ENCODE results near the gene GHITM. TPM values are rescaled to one million over a fixed set of nuclear protein-coding genes. Genes with fewer than 3 reads are reported as not detected.

GHITM gene
- total and polyA plus RNA-seq, 2 donors (not counting 1 experiment from before 2014, with no cell fraction given): 40.5 to 75.1 TPM

- Mint-ChIP-seq H3K27me3 (peaks cover 24% of the 10 kb centered on the region), H3K4me3 (no peak overlapping the region), H3K9me3 (ENCODE audit: insufficient read depth) (no peaks in the 10 kb centered on the region), H3K27ac (no peak overlapping the region), H3K4me1 (peaks cover 8% of the 10 kb centered on the region)
- Histone ChIP-seq H3K9ac (ENCODE audit: low read length) (no peak overlapping the region), H3K9me3 (ENCODE audit: control extremely low read depth in 1 of 3, control insufficient read depth in 2 of 3, insufficient read depth in 1 of 3, low read length in 2 of 3) (peaks cover 0 to 5% (median 0%) of the 10 kb centered on the region in 3 donors), H3K79me2 (ENCODE audit: control insufficient read depth, insufficient read depth, low read length) (no peaks in the 10 kb centered on the region), H3K4me2 (replicated peaks; ENCODE audit: low read depth, low read length, poor library complexity, severe bottlenecking) (no peak overlapping the region), H3K36me3 (replicated peaks in 1 of 2; ENCODE audit: control extremely low read depth in 1 of 2, control insufficient read depth in 1 of 2, extremely low read depth in 1 of 2, insufficient read depth in 2 of 2, low read length in 1 of 2) (no peaks in the 10 kb centered on the region), H2AFZ (ENCODE audit: insufficient read depth, low read depth, low read length, poor library complexity, severe bottlenecking) (no peak overlapping the region), H3K4me1 (ENCODE audit: control insufficient read depth in 2 of 2, insufficient read depth in 2 of 2, low read length in 2 of 2) (peaks cover 14% of the 10 kb centered on the region in 2 donors), H3K27me3 (replicated peaks in 1 of 4; ENCODE audit: control extremely low read depth in 1 of 4, control insufficient read depth in 3 of 4, insufficient read depth in 4 of 4, low read length in 3 of 4) (peaks cover 0 to 35% (median 20%) of the 10 kb centered on the region in 4 experiments), H4K20me1 (ENCODE audit: control insufficient read depth, insufficient read depth, low read length, poor library complexity, severe bottlenecking) (no peaks in the 10 kb centered on the region), H3K27ac (ENCODE audit: low read length in 2 of 2) (no peak overlapping the region), H3K4me3 (ENCODE audit: control extremely low read depth in 1 of 5, extremely low read depth in 1 of 5, insufficient read depth in 1 of 5, low read depth in 2 of 5, low read length in 4 of 5) (no peak overlapping the region)
- WGBS (ENCODE audit: insufficient coverage): 87% methylated on average over 3 of the region's 3 CpGs
- POLR2A ChIA-PET: interaction anchor here (0.6 kb wide), 1 partner anchor 9 kb away, joined by 3 read pairs; no protein-coding TSS in a partner anchor
- CTCF ChIA-PET: no interaction called here
- no peak for ATAC-seq (ENCODE audit: low read depth)
- DNase-seq: no peak
- intact Hi-C loops (cut with micrococcal nuclease): no loop called here
- no peak for TF ChIP-seq CTCF (IDR thresholded peaks at IDR 0.05)
- no peak for TF ChIP-seq EZH2 (IDR thresholded peaks at IDR 0.05; ENCODE audit: borderline replicate concordance, insufficient read depth, low read depth, low read length, poor library complexity, severe bottlenecking)
Measured at GRCh38 chr10:84190621-84191020, 51.3 kb downstream of the GHITM start.

- no peak overlapping the region for H3K4me2 ChIP-seq (replicated peaks; ENCODE audit: low read depth, low read length, poor library complexity, severe bottlenecking)
- no peaks in the 10 kb centered on the region for H4K20me1 ChIP-seq (ENCODE audit: control insufficient read depth, insufficient read depth, low read length, poor library complexity, severe bottlenecking)
- Mint-ChIP-seq H3K27me3 (peaks cover 29% of the 10 kb centered on the region), H3K27ac (no peak overlapping the region), H3K4me3 (no peak overlapping the region), H3K4me1 (peaks cover 8% of the 10 kb centered on the region), H3K9me3 (ENCODE audit: insufficient read depth) (no peaks in the 10 kb centered on the region)
- TF ChIP-seq EZH2 (IDR thresholded peaks at IDR 0.05; ENCODE audit: borderline replicate concordance, insufficient read depth, low read depth, low read length, poor library complexity, severe bottlenecking): no peak
- TF ChIP-seq CTCF (IDR thresholded peaks at IDR 0.05): no peak
- no peak overlapping the region for H3K4me3 ChIP-seq (ENCODE audit: control extremely low read depth in 1 of 5, extremely low read depth in 1 of 5, insufficient read depth in 1 of 5, low read depth in 2 of 5, low read length in 4 of 5)
- ATAC-seq (ENCODE audit: low read depth) (no peak), DNase-seq (no peak)
- H3K27ac ChIP-seq (ENCODE audit: low read length in 2 of 2): no peak overlapping the region
- intact Hi-C loops (cut with micrococcal nuclease): no loop called here
- H3K9me3 ChIP-seq (ENCODE audit: control extremely low read depth in 1 of 3, control insufficient read depth in 2 of 3, insufficient read depth in 1 of 3, low read length in 2 of 3): peaks cover 0 to 5% (median 0%) of the 10 kb centered on the region in 3 donors
- ChIA-PET POLR2A (no interaction called here), CTCF (interaction anchor here (2.3 kb wide), 1 partner anchor 26 kb away, joined by 6 read pairs; no protein-coding TSS in a partner anchor)
- no peaks in the 10 kb centered on the region for H3K36me3 ChIP-seq (replicated peaks in 1 of 2; ENCODE audit: control extremely low read depth in 1 of 2, control insufficient read depth in 1 of 2, extremely low read depth in 1 of 2, insufficient read depth in 2 of 2, low read length in 1 of 2)
- peaks cover 0 to 40% (median 22%) of the 10 kb centered on the region in 4 experiments for H3K27me3 ChIP-seq (replicated peaks in 1 of 4; ENCODE audit: control extremely low read depth in 1 of 4, control insufficient read depth in 3 of 4, insufficient read depth in 4 of 4, low read length in 3 of 4)
- H2AFZ ChIP-seq (ENCODE audit: insufficient read depth, low read depth, low read length, poor library complexity, severe bottlenecking): no peak overlapping the region
- WGBS (ENCODE audit: insufficient coverage): 55% methylated on average over 5 of the region's 5 CpGs
- no peak overlapping the region for H3K9ac ChIP-seq (ENCODE audit: low read length)
- peaks cover 14 to 15% of the 10 kb centered on the region in 2 donors for H3K4me1 ChIP-seq (ENCODE audit: control insufficient read depth in 2 of 2, insufficient read depth in 2 of 2, low read length in 2 of 2)
- no peaks in the 10 kb centered on the region for H3K79me2 ChIP-seq (ENCODE audit: control insufficient read depth, insufficient read depth, low read length)
Measured at GRCh38 chr10:84191106-84191505, 51.8 kb downstream of the GHITM start.
